Hepatocyte (in vitro differentiated cells): Measurements from ENCODE around the gene MAST4. TPM values are rescaled to one million over a fixed set of nuclear protein-coding genes. Genes with fewer than 3 reads are reported as not detected.

Experiments used
- DNase-seq: peaks from one replicate; pipeline ENCODE4 v3.0.0-alpha.2; 2016; ENCODE audit warnings: low spot score
- H2AFZ ChIP-seq: fragments of 200-600 bp; sonication (generic); 2 replicates; pipeline ENCODE4 v1.6.0; 2016; ENCODE audit warnings: antibody characterized with exemption, mild to moderate bottlenecking
- H3K27ac ChIP-seq: fragments of 200-600 bp; sonication (generic); 2 replicates; pipeline ENCODE4 v1.5.1; 2016; ENCODE audit warnings: mild to moderate bottlenecking
- H3K27me3 ChIP-seq: fragments of 200-600 bp; sonication (generic); 2 replicates; pipeline ENCODE4 v1.6.1; 2016
- H3K36me3 ChIP-seq: fragments of 200-600 bp; sonication (generic); replicated peaks from 2 replicates; pipeline ENCODE4 v1.5.1; 2016; ENCODE audit warnings: low read depth; ENCODE audit not compliant: insufficient read depth
- H3K4me1 ChIP-seq: fragments of 200-600 bp; sonication (generic); 2 replicates; pipeline ENCODE4 v1.5.1; 2016; ENCODE audit warnings: mild to moderate bottlenecking, moderate library complexity; ENCODE audit not compliant: insufficient read depth
- H3K4me2 ChIP-seq: fragments of 200-600 bp; sonication (generic); 2 replicates; pipeline ENCODE4 v1.6.0; 2016
- H3K4me3 ChIP-seq: fragments of 200-600 bp; sonication (generic); 2 replicates; pipeline ENCODE4 v1.5.1; 2016; ENCODE audit warnings: mild to moderate bottlenecking
- H3K79me2 ChIP-seq: fragments of 200-600 bp; sonication (generic); 2 replicates; pipeline ENCODE4 v1.6.0; 2017; ENCODE audit warnings: mild to moderate bottlenecking
- H3K9me2 ChIP-seq: fragments of 200-600 bp; sonication (generic); replicated peaks from 2 replicates; pipeline ENCODE4 v1.6.0; 2017; ENCODE audit warnings: mild to moderate bottlenecking; ENCODE audit not compliant: insufficient read depth
- H3K9me3 ChIP-seq: fragments of 200-600 bp; sonication (generic); 2 replicates; pipeline ENCODE4 v1.5.1; 2016; ENCODE audit warnings: low read depth, mild to moderate bottlenecking
- H4K20me1 ChIP-seq: fragments of 200-600 bp; sonication (generic); 2 replicates; pipeline ENCODE4 v1.6.0; 2016; ENCODE audit warnings: mild to moderate bottlenecking; ENCODE audit not compliant: insufficient read depth, poor library complexity, severe bottlenecking
- CTCF ChIP-seq: fragments of 200-600 bp; sonication (generic); IDR thresholded peaks from 2 replicates; pipeline ENCODE4 v1.5.1; 2016; ENCODE audit warnings: antibody characterized with exemption, mild to moderate bottlenecking; ENCODE audit not compliant: poor library complexity
- EZH2 ChIP-seq: fragments of 200-600 bp; sonication (generic); IDR thresholded peaks from 2 replicates; pipeline ENCODE4 v1.6.1; 2016; ENCODE audit warnings: antibody characterized with exemption, mild to moderate bottlenecking, borderline replicate concordance
- EZH2phosphoT487 ChIP-seq: fragments of 200-600 bp; sonication (generic); IDR thresholded peaks from one replicate; pipeline ENCODE4 v1.6.1; 2018; ENCODE audit warnings: antibody characterized with exemption, mild to moderate bottlenecking, low read depth, moderate library complexity; ENCODE audit not compliant: unreplicated experiment, severe bottlenecking
- WGBS: methylation state at CpG from one replicate; pipeline ENCODE4 v1.1.6; 2016; ENCODE audit warnings: low lambda C conversion rate; ENCODE audit errors: missing lambda C conversion rate; 5-methylcytosine and 5-hydroxymethylcytosine counted together
- polyA plus RNA-seq: library from polyadenylated mRNA; unstranded; fragments of >200 nt; fragmentation: Nextera tagmentation; extraction: Ambion mirVana; gene quantifications from 2 replicates; pipeline ENCODE4 v1.2.1, GENCODE V29; 2016
- total RNA-seq: library from RNA; depleted of rRNA; stranded (reverse); fragments of >200 nt; gene quantifications from 2 replicates; pipeline ENCODE4 v1.2.3, GENCODE V29; 2014

MAST4 gene
- total and polyA plus RNA-seq, 2 experiments from 2014 or later = 11.7 to 13.2 TPM

GRCh38 chr5:67192719-67193438, 596.7 kb downstream of the MAST4 start:
- WGBS = 89% methylated on average over 9 of the region's 9 CpGs
- no peak overlapping the region for H2AFZ ChIP-seq
- no peak for TF ChIP-seq EZH2
- no peak for TF ChIP-seq EZH2phosphoT487
- no peak for TF ChIP-seq CTCF

GRCh38 chr5:67193439-67193807, 597.2 kb downstream of the MAST4 start:
- no peaks in the 10 kb centered on the region for H3K4me1 ChIP-seq
- no peaks in the 10 kb centered on the region for H3K9me3 ChIP-seq
- no peak overlapping the region for H3K4me3 ChIP-seq
- H3K4me2 ChIP-seq = no peak overlapping the region
- no peaks in the 10 kb centered on the region for H3K9me2 ChIP-seq
- 86% methylated on average over 2 of the region's 2 CpGs for WGBS
- no peaks in the 10 kb centered on the region for H3K36me3 ChIP-seq
- no peak overlapping the region for H3K27ac ChIP-seq
- H3K79me2 ChIP-seq = no peaks in the 10 kb centered on the region
- H3K27me3 ChIP-seq = no peaks in the 10 kb centered on the region
- H2AFZ ChIP-seq = no peak overlapping the region
- no peaks in the 10 kb centered on the region for H4K20me1 ChIP-seq
- no peak for DNase-seq
- TF ChIP-seq EZH2 (no peak), EZH2phosphoT487 (no peak), CTCF (no peak)

More at GRCh38 chr5:67192719-67193438, 596.7 kb downstream of the MAST4 start:
- no peak for DNase-seq
- no peaks in the 10 kb centered on the region for H4K20me1 ChIP-seq
- no peak overlapping the region for H3K27ac ChIP-seq
- H3K9me2 ChIP-seq = no peaks in the 10 kb centered on the region
- H3K9me3 ChIP-seq = no peaks in the 10 kb centered on the region
- no peaks in the 10 kb centered on the region for H3K36me3 ChIP-seq
- no peaks in the 10 kb centered on the region for H3K4me1 ChIP-seq
- no peak overlapping the region for H3K4me3 ChIP-seq
- no peaks in the 10 kb centered on the region for H3K27me3 ChIP-seq
- H3K79me2 ChIP-seq = no peaks in the 10 kb centered on the region
- H3K4me2 ChIP-seq = no peak overlapping the region

GRCh38 chr5:67194166-67194565, 598.0 kb downstream of the MAST4 start:
- Histone ChIP-seq H3K79me2 (no peaks in the 10 kb centered on the region), H3K4me2 (no peak overlapping the region), H3K27ac (no peak overlapping the region), H3K4me3 (no peak overlapping the region), H3K27me3 (no peaks in the 10 kb centered on the region), H3K9me2 (no peaks in the 10 kb centered on the region), H3K9me3 (no peaks in the 10 kb centered on the region), H2AFZ (no peak overlapping the region), H3K4me1 (no peaks in the 10 kb centered on the region), H3K36me3 (no peaks in the 10 kb centered on the region), H4K20me1 (no peaks in the 10 kb centered on the region)
- WGBS = 92% methylated on average over 3 of the region's 3 CpGs
- DNase-seq = no peak
- TF ChIP-seq CTCF (no peak), EZH2 (no peak), EZH2phosphoT487 (no peak)
